HL-60/S4 treated with retinoic acid at 250 ng/mL for 4 days and 3 days (cell line): ENCODE measurements around the gene HOMER2.
"Not testable (repeated sequence)": the region's sequence is repeated elsewhere in the genome, so short reads cannot be mapped to it uniquely, and the experiment has no call there.

ENCODE experiments used
- in situ Hi-C: fragments of 300-500 bp; cut with MboI; formaldehyde crosslinking; loops from 2 replicates; pipeline ENCODE4 v1.7.0; 2022; ENCODE audit warnings: low sequenced_read_pairs

The HOMER2 gene

GRCh38 chr15:82865981-82866380 lies 86.5 kb downstream of the HOMER2 start:
- in situ Hi-C loops, result not testable (repeated sequence)

GRCh38 chr15:82865581-82865980 lies 86.9 kb downstream of the HOMER2 start:
- in situ Hi-C loops, result not testable (repeated sequence)

GRCh38 chr15:82864967-82865366 lies 87.6 kb downstream of the HOMER2 start:
- in situ Hi-C loops, result no loop called here

GRCh38 chr15:82862886-82863285 lies 89.6 kb downstream of the HOMER2 start:
- in situ Hi-C loops, result no loop called here

- in situ Hi-C loops, result loop anchor here (10.0 kb wide), 1 partner anchor 146 kb away; no protein-coding TSS in a partner anchor
Observed at GRCh38 chr15:82858932-82859331, 93.6 kb downstream of the HOMER2 start.

- in situ Hi-C loops, result loop anchor here (10.0 kb wide), 1 partner anchor 148 kb away; no protein-coding TSS in a partner anchor
Observed at GRCh38 chr15:82856397-82857170, 95.9 kb downstream of the HOMER2 start.

GRCh38 chr15:82855286-82856100 lies 97.0 kb downstream of the HOMER2 start:
- in situ Hi-C loops, result loop anchor here (10.0 kb wide), 1 partner anchor 149 kb away; no protein-coding TSS in a partner anchor

- in situ Hi-C loops, result loop anchor here (10.0 kb wide), 1 partner anchor 150 kb away; no protein-coding TSS in a partner anchor
Observed at GRCh38 chr15:82854554-82854953, 98.0 kb downstream of the HOMER2 start.

- in situ Hi-C loops, result loop anchor here (10.0 kb wide), 1 partner anchor 152 kb away; no protein-coding TSS in a partner anchor
Observed at GRCh38 chr15:82852941-82853561, 99.5 kb downstream of the HOMER2 start.

- in situ Hi-C loops, result loop anchor here (10.0 kb wide), 1 partner anchor 153 kb away; no protein-coding TSS in a partner anchor
Observed at GRCh38 chr15:82851981-82852511, 100.5 kb downstream of the HOMER2 start.

GRCh38 chr15:82851306-82851850 lies 101.1 kb downstream of the HOMER2 start:
- in situ Hi-C loops, result loop anchor here (10.0 kb wide), 1 partner anchor 153 kb away; no protein-coding TSS in a partner anchor

- in situ Hi-C loops, result loop anchor here (10.0 kb wide), 1 partner anchor 154 kb away; no protein-coding TSS in a partner anchor
Observed at GRCh38 chr15:82850731-82851130, 101.8 kb downstream of the HOMER2 start.

- in situ Hi-C loops, result loop anchor here (10.0 to 25.0 kb wide), 2 partner anchors 155 to 313 kb away; partner anchors contain the start of gene RPS17
Observed at GRCh38 chr15:82849556-82850512, 102.7 kb downstream of the HOMER2 start.

GRCh38 chr15:82848241-82848993 lies 104.1 kb downstream of the HOMER2 start:
- in situ Hi-C loops, result loop anchor here (25.0 kb wide), 1 partner anchor 311 kb away; the partner anchor contains the start of gene RPS17

- in situ Hi-C loops, result loop anchor here (25.0 kb wide), 1 partner anchor 310 kb away; the partner anchor contains the start of gene RPS17
Observed at GRCh38 chr15:82847703-82848102, 104.8 kb downstream of the HOMER2 start.

- in situ Hi-C loops, result loop anchor here (25.0 kb wide), 1 partner anchor 309 kb away; the partner anchor contains the start of gene RPS17
Observed at GRCh38 chr15:82846621-82847020, 105.9 kb downstream of the HOMER2 start.

GRCh38 chr15:82845686-82846085 lies 106.8 kb downstream of the HOMER2 start:
- in situ Hi-C loops, result loop anchor here (25.0 kb wide), 1 partner anchor 308 kb away; the partner anchor contains the start of gene RPS17

- in situ Hi-C loops, result loop anchor here (25.0 kb wide), 1 partner anchor 306 kb away; the partner anchor contains the start of gene RPS17
Observed at GRCh38 chr15:82843566-82843965, 109.0 kb downstream of the HOMER2 start.
